Muscle of leg (tissue), 16 donors: ENCODE results near the gene ADM2. TPM values are rescaled to one million over a fixed set of nuclear protein-coding genes. Genes with fewer than 3 reads are reported as not detected.
A peak's percentile ranks its signal among the peaks of the same experiment; 100 is the strongest.
"Not testable (repeated sequence)": the region's sequence is repeated elsewhere in the genome, so short reads cannot be mapped to it uniquely, and the experiment has no call there.

ENCODE experiments used
- DNase-seq: peaks from one replicate; pipeline ENCODE4 v3.0.0; 2013
- H3K27ac ChIP-seq: one replicate; pipeline ENCODE4 v1.5.1; 2013; ENCODE audit warnings: mild to moderate bottlenecking, low read length, control low read depth
- H3K27me3 ChIP-seq: one replicate; pipeline ENCODE4 v1.6.1; 2013; ENCODE audit warnings: low read length; ENCODE audit not compliant: control insufficient read depth, insufficient read depth
- H3K36me3 ChIP-seq: one replicate; pipeline ENCODE4 v1.6.1; 2013; ENCODE audit warnings: low read length; ENCODE audit not compliant: control insufficient read depth, insufficient read depth
- H3K4me1 ChIP-seq: one replicate; pipeline ENCODE4 v1.6.1; 2013; ENCODE audit warnings: low read length; ENCODE audit not compliant: control insufficient read depth, insufficient read depth
- H3K4me3 ChIP-seq: one replicate; pipeline ENCODE4 v1.5.1; 2013; ENCODE audit warnings: low read length, control low read depth
- H3K9me3 ChIP-seq: replicated peaks from 2 replicates; pipeline ENCODE4 v1.6.1; 2013; ENCODE audit warnings: low read depth, low read length; ENCODE audit not compliant: control insufficient read depth
- WGBS: methylation state at CpG from one replicate; pipeline ENCODE4 v1.1.5; 2013; ENCODE audit warnings: missing lambda C conversion rate; ENCODE audit not compliant: insufficient coverage; 5-methylcytosine and 5-hydroxymethylcytosine counted together
- long read RNA-seq, 11 donors: transcript quantifications; one replicate each; lab custom pipeline, GENCODE V29; 2026
- polyA plus RNA-seq, 8 donors: library from polyadenylated mRNA; unstranded; fragments of 120-200 nt; gene quantifications; one replicate each; pipeline versions ENCODE4 v1.2.1 to v1.2.3, GENCODE V29; 2013; ENCODE audit warnings: inconsistent platforms in 1 of 8, low replicate concordance in 1 of 8; ENCODE audit not compliant: insufficient read length in 8 of 8, insufficient read depth in 1 of 8
- total RNA-seq: library from RNA; stranded (reverse); fragments of 120-200 nt; gene quantifications from one replicate; pipeline ENCODE4 v1.2.4, GENCODE V29; 2013

ADM2 gene, protein sequence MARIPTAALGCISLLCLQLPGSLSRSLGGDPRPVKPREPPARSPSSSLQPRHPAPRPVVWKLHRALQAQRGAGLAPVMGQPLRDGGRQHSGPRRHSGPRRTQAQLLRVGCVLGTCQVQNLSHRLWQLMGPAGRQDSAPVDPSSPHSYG
- total RNA-seq = 0.40 TPM
- polyA plus RNA-seq = under 1 TPM; 0.23 to 0.81 (median 0.54) TPM
- long read RNA-seq, donor 1 = 0 reads
- long read RNA-seq, donor 2 = 0 reads
- long read RNA-seq, donor 3 = 0 reads
- long read RNA-seq, donor 4, full-length matches to known transcripts = 1 of 1 reads
- long read RNA-seq, donor 4, partial matches to known transcripts = 0 of 1 reads
- long read RNA-seq, donor 4, other reads (novel, unspliced or antisense) = 0 of 1 reads
- long read RNA-seq, donor 5, full-length matches to known transcripts = 1 of 1 reads
- long read RNA-seq, donor 5, partial matches to known transcripts = 0 of 1 reads
- long read RNA-seq, donor 5, other reads (novel, unspliced or antisense) = 0 of 1 reads
- long read RNA-seq, donor 6 = 0 reads
- long read RNA-seq, donor 7, full-length matches to known transcripts = 1 of 1 reads
- long read RNA-seq, donor 7, partial matches to known transcripts = 0 of 1 reads
- long read RNA-seq, donor 7, other reads (novel, unspliced or antisense) = 0 of 1 reads
- long read RNA-seq, donor 8 = 0 reads
- long read RNA-seq, donor 9 = 0 reads
- long read RNA-seq, donor 10 = 0 reads
- long read RNA-seq, donor 11 = 0 reads

DNA sequence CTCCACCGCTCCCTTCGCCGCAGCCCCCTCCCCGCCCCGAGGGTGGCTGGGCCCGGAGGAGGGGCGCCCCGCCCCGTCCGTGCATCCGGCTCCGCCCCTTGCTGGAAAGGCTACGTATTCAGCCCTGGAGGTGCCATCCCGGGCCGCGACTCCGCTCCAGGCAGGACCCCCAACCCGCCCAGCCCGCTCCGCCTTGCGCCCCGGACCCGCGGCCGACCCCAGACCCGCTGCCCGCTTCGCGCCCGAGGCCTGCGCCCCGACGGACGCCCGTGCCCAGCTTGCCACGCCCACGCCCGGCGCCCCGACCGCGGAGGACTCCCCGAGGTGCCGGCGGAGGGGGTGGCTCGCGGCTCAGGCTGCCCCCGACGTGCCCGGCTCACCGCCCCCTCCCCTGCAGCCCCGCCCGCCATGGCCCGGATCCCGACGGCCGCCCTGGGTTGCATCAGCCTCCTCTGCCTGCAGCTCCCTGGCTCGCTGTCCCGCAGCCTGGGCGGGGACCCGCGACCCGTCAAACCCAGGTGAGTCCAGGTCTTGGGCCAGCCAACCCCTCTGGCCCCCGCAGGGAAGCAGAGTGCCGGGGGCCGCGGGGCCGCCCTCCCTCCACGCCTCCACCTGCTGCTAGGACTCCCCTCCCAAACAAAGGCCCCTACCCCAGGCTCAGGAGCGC is at the start of gene ADM2:
ADM2 (plus strand) TSS at position 104 of the 667 bp plus-strand sequence; CDS start at position 409, 305 bp downstream.
- Histone ChIP-seq H3K27ac (no peak within 1 kb of the TSS), H3K27me3 (peaks cover 65% of the 10 kb centered on the region), H3K9me3 (no peaks in the 10 kb centered on the region), H3K4me3 (peak within 1 kb of the TSS; percentile 24), H3K4me1 (peaks cover 8% of the 10 kb centered on the region), H3K36me3 (no peaks in the 10 kb centered on the region)
- WGBS = 1% methylated on average over 57 of the region's 70 CpGs
- DNase-seq = no peak

DNA sequence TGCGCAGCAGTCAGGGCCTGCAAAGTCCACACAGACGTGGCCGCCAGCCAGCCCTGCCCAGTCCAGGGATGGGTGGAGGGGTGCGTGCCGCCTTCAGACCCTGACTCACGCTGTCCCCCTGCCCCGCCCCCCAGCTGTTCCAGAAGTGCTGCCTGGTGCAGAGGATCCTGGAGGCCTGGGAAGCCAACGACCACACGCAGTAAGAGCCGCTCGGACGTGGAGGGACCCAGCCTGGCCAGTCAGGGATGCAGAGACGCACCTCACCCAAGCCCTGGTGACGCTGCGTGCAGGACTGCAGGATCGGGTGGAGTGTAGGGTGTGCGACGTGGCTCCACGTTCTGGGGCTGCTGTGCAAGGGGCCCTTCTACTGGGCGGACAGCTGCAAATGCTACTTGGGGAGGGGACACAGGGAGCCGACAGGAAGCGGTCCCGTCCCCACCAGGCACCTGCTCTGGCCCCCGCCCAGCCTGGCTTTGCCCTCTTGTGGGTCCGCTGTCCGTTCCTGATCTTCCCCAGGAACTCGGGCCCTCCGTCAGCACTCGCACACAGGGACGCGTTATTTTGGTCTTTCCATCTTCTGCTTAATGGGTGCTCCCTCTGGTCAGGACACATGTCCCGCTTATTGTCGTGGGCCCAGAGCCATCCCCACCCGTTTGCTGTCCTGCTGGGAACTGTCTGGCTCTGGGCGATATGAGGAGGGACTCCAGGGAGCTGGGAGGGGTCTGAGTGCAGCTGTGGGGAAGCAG is 49.0 kb upstream of the ADM2 start:
- no peaks in the 10 kb centered on the region for H3K27me3 ChIP-seq
- WGBS = 89% methylated on average over 35 of the region's 35 CpGs
- H3K4me1 ChIP-seq = no peaks in the 10 kb centered on the region
- H3K36me3 ChIP-seq = peaks cover 62% of the 10 kb centered on the region
- H3K27ac ChIP-seq = no peak overlapping the region
- no peak overlapping the region for H3K4me3 ChIP-seq
- no peak for DNase-seq
- H3K9me3 ChIP-seq = no peaks in the 10 kb centered on the region

DNA sequence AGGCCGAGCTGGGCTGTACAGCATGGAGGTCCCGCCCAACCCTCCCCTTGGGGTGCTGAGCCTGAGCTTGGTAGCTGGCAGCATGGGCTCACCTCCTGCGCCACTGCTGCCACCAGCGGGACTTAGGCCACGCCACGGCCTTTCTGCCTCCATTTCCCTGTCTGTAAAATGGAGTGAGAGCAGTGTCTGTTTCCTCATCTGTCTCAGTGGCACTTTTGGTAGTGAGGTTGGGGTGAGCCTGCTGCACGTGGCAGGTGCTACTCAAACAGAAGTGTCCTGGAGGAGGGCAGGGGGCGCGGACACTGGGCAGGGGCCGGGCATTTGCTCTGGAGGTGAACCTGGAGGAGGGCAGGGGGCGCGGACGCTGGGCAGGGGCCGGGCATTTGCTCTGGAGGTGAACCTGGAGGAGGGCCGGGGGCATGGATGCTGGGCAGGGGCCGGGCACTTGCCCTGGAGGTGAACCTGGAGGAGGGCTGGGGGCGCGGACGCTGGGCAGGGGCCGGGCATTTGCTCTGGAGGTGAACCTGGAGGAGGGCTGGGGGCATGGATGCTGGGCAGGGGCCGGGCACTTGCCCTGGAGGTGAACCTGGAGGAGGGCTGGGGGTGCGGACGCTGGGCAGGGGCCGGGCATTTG is 48.3 kb upstream of the ADM2 start:
- not testable (repeated sequence) for H3K27ac ChIP-seq, H3K9me3 ChIP-seq, DNase-seq, H3K4me1 ChIP-seq, H3K4me3 ChIP-seq, H3K27me3 ChIP-seq
- H3K36me3 ChIP-seq = peaks cover 68% of the 10 kb centered on the region
- WGBS = 92% methylated on average over 9 of the region's 24 CpGs

DNA sequence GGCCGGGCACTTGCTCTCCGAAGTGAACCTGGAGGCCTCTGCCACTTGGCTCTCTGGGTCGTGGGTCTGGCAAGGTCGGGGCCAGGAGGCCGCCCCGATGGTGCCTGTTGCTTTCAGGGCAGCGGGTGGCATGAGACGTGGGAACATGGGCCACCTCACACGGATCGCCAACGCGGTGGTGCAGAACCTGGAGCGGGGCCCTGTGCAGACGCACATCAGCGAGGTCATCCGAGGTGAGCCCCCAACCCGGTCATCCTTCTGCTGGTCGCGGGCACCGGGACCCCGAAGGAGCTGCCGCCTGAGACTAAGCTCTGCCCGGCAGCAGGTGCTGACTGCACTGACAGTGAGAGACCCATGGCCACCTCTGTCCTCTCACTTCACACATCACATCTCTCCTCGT is 46.5 kb upstream of the ADM2 start:
- DNase-seq = no peak
- 91% methylated on average over 23 of the region's 24 CpGs for WGBS
- no peaks in the 10 kb centered on the region for H3K4me1 ChIP-seq

DNA sequence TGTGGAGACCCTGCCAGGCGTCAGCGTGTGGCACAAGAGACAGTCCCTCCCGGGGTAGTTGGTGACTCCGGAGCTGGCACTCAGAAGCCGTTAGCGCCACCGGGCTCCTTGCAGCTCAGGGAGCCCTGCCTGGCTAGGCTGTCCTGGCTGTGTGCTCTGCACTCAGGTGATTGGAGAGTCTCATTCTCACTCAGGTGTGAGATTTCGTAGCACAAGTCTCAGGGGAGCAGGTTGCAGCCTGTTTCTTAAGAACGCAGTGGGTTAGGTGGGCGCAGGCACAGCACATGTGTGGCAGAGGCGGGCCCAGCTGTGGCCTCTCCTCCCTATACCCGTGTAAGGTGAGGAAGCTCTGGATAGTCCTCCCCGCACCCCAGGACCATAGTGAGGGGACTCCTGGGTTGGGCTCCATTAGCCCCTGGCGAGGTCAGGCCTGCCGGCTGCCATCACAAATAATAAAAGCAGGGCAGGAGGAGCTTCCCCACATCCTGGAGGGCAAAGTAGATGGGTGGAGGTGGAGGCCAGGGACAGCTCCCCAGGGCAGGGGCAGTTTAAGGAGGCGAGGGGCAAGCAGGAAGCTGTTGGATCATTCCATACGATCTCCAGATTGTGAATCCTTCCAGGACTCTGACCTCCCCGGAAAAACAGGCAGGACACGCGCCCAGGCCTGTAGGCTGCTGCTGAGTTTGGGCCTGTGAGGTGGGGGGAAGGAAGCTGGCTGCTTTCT is 45.9 kb upstream of the ADM2 start:
- Histone ChIP-seq H3K27ac (no peak overlapping the region), H3K27me3 (no peaks in the 10 kb centered on the region), H3K4me3 (no peak overlapping the region), H3K9me3 (no peaks in the 10 kb centered on the region), H3K36me3 (peaks cover 79% of the 10 kb centered on the region), H3K4me1 (no peaks in the 10 kb centered on the region)
- DNase-seq = no peak
- 77% methylated on average over 16 of the region's 20 CpGs for WGBS

More for the DNA sequence above, 46.5 kb upstream of the ADM2 start:
- Histone ChIP-seq H3K9me3 (no peaks in the 10 kb centered on the region), H3K4me3 (no peak overlapping the region), H3K36me3 (peaks cover 77% of the 10 kb centered on the region), H3K27me3 (no peaks in the 10 kb centered on the region), H3K27ac (no peak overlapping the region)

DNA sequence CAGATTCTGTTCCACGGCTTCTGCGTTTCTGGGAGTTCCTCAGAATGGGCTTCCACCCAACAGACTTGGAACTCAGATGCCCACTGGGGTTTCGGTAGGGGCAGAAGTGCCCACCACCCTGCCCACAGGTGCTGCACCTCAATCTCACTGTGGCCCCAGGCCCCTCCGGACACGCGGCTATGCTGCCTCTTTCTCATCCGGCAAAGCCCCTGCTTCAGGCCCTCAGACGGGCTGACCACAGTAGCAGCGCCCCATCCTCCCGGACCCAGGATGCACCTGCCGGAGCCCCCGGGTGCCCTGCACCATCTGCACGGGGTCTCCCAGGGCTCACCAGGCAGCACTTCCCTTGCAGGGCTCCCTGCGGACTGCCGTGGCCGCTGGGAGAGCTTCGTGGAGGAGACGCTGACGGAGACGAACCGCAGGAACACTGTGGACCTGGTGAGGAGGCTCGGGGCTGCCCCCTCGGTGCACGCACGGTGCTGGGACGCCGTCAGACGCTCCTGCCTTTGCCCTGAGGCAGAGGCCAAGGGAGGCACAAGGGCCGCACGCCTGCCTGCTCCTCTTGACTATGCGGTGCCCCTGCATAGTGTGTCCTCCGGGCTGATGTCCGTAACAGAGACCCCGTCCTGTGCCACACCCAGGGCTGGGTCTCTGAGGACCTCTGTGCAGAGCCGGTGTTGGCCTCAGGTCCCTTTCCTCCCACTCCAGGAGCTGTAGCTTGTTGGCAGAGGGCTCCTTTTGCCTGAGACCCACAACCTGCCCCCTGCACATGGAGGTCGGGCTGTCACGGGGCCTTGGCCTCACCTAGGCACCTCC is 45.1 kb upstream of the ADM2 start:
- H3K36me3 ChIP-seq = peaks cover 81% of the 10 kb centered on the region
- H3K27ac ChIP-seq = no peak overlapping the region
- no peaks in the 10 kb centered on the region for H3K4me1 ChIP-seq
- 84% methylated on average over 34 of the region's 37 CpGs for WGBS
- H3K4me3 ChIP-seq = no peak overlapping the region
- H3K27me3 ChIP-seq = no peaks in the 10 kb centered on the region
- H3K9me3 ChIP-seq = no peaks in the 10 kb centered on the region
- DNase-seq = no peak

DNA sequence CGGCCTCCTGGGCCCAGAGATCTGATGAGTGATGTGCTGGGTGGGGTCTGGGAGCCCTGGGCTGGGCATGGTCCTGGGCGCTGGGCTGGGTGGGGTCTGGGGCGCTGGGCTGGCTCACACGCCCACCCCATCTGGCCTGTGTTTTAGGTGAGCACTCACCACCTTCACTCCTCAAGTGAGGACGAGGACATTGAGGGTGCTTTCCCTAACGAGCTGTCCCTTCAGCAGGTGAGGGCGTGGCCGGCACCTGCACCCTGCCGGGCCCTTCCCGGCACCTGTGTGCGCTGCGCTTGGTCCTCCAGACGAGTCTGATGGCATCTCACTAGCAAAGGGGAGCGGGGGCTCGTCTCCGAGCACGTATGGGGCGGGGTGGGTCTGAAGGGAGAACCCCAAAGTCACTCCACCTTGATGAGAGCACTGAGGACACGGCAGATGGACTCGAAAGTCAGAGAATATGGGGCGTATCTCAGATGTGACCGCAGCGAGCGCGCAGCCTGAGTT is 44.5 kb upstream of the ADM2 start:
- no peak for DNase-seq
- WGBS = 91% methylated on average over 21 of the region's 25 CpGs
- no peaks in the 10 kb centered on the region for H3K9me3 ChIP-seq
- peaks cover 80% of the 10 kb centered on the region for H3K36me3 ChIP-seq
- H3K4me1 ChIP-seq = no peaks in the 10 kb centered on the region
- H3K27ac ChIP-seq = no peak overlapping the region
- H3K4me3 ChIP-seq = no peak overlapping the region
- H3K27me3 ChIP-seq = no peaks in the 10 kb centered on the region

DNA sequence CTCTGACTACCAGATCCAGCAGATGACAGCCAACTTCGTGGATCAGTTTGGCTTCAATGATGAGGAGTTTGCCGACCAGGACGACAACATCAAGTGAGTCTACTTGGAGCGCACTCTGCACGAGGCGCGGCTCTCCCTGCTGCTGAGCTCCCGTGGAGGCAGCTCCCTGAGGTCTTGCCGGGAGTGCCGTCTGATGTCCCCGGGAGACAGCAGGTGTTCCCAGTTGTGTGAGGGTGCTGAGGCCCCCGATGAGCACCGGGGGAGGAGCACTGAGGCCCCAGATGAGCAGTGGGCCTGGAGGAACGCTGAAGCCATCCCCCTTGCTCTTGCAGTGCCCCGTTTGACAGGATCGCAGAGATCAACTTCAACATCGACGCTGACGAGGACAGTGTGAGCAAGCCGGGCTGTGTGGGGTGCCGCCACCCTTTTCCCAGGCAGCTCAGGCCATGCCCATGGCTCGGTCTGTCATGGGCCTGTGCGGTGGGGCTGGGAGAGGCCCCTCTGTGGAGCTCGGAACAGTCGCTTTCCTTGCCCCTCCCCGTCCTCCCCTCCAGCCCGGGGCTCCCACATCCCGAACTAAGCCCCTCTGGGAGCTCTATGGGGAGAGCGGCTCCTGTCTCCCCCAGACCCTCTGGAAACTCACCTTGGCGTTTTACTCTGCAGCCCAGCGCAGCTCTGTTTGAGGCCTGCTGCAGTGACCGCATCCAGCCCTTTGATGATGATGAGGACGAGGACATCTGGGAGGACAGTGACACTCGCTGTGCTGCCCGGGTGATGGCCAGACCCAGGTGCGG is 43.6 kb upstream of the ADM2 start:
- no peak overlapping the region for H3K27ac ChIP-seq
- no peaks in the 10 kb centered on the region for H3K9me3 ChIP-seq
- no peak overlapping the region for H3K4me3 ChIP-seq
- WGBS = 84% methylated on average over 35 of the region's 36 CpGs
- no peaks in the 10 kb centered on the region for H3K27me3 ChIP-seq
- no peak for DNase-seq
- H3K36me3 ChIP-seq = peaks cover 75% of the 10 kb centered on the region
- H3K4me1 ChIP-seq = no peaks in the 10 kb centered on the region
